Skeletal muscle satellite cell (primary cell): ENCODE results near the gene MAN1A1.

Experiments
- H3K27me3 ChIP-seq: 2 replicates; pipeline ENCODE4 v1.7.0; 2013; ENCODE audit warnings: low read length; ENCODE audit not compliant: control insufficient read depth, insufficient read depth
- H3K36me3 ChIP-seq: 2 replicates; pipeline ENCODE4 v1.7.0; 2013; ENCODE audit warnings: mild to moderate bottlenecking, control low read depth, low read length; ENCODE audit not compliant: insufficient read depth
- H3K4me1 ChIP-seq: 2 replicates; pipeline ENCODE4 v1.7.0; 2013; ENCODE audit warnings: low read length; ENCODE audit not compliant: control insufficient read depth, insufficient read depth
- H3K4me2 ChIP-seq: 2 replicates; pipeline ENCODE4 v1.7.0; 2013; ENCODE audit warnings: mild to moderate bottlenecking, low read length
- H3K4me3 ChIP-seq: 2 replicates; pipeline ENCODE4 v1.7.0; 2013; ENCODE audit warnings: low read length
- H3K9ac ChIP-seq: 2 replicates; pipeline ENCODE4 v1.7.0; 2013; ENCODE audit warnings: mild to moderate bottlenecking, low read depth, low read length, moderate library complexity
- H3K9me3 ChIP-seq: replicated peaks from 2 replicates; pipeline ENCODE4 v1.7.0; 2013; ENCODE audit warnings: mild to moderate bottlenecking, control low read depth, low read length

MAN1A1 gene

GRCh38 chr6:119259027-119259426 lies 90.5 kb downstream of the MAN1A1 start:
- Histone ChIP-seq H3K4me2 (no peak overlapping the region), H3K36me3 (no peaks in the 10 kb centered on the region), H3K9me3 (no peaks in the 10 kb centered on the region), H3K9ac (no peak overlapping the region), H3K4me3 (no peak overlapping the region), H3K4me1 (peaks cover 6% of the 10 kb centered on the region), H3K27me3 (no peaks in the 10 kb centered on the region)

- Histone ChIP-seq H3K4me2 (no peak overlapping the region), H3K9me3 (no peaks in the 10 kb centered on the region), H3K9ac (no peak overlapping the region), H3K4me3 (no peak overlapping the region), H3K27me3 (no peaks in the 10 kb centered on the region), H3K36me3 (no peaks in the 10 kb centered on the region), H3K4me1 (peaks cover 6% of the 10 kb centered on the region)
These were observed 91.8 kb downstream of the MAN1A1 start for GRCh38 chr6:119257726-119258125.

DNA sequence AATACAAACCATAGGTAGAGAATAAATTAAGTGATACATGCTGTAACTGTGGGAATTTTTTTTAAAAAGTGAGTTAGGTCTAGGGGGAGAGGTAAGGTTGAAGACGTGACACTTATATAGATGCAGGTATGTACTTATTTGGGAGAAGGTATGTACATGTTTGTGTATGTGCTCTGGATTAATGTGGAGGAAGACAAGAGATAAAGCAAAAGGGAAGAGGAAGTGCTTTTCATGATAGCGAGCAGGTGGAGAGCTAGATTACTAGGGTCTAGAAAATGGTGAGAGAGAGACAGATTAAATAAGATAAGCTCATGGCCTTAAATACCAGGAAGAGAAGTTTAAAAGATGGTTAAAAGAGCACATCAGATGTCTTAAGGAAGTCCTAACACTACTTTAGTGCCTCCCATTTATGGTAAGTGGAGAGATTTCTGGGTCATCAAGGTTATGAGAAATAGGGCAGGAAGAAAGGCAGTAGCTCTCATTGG lies 92.5 kb downstream of the MAN1A1 start:
- Histone ChIP-seq H3K4me2 (no peak overlapping the region), H3K4me3 (no peak overlapping the region), H3K9ac (no peak overlapping the region), H3K9me3 (no peaks in the 10 kb centered on the region), H3K27me3 (no peaks in the 10 kb centered on the region), H3K36me3 (no peaks in the 10 kb centered on the region), H3K4me1 (peaks cover 6% of the 10 kb centered on the region)

- Histone ChIP-seq H3K9ac (no peak overlapping the region), H3K27me3 (no peaks in the 10 kb centered on the region), H3K9me3 (no peaks in the 10 kb centered on the region), H3K4me1 (peaks cover 1% of the 10 kb centered on the region), H3K36me3 (no peaks in the 10 kb centered on the region), H3K4me3 (no peak overlapping the region), H3K4me2 (no peak overlapping the region)
These were observed 93.2 kb downstream of the MAN1A1 start for GRCh38 chr6:119256392-119256791.

DNA sequence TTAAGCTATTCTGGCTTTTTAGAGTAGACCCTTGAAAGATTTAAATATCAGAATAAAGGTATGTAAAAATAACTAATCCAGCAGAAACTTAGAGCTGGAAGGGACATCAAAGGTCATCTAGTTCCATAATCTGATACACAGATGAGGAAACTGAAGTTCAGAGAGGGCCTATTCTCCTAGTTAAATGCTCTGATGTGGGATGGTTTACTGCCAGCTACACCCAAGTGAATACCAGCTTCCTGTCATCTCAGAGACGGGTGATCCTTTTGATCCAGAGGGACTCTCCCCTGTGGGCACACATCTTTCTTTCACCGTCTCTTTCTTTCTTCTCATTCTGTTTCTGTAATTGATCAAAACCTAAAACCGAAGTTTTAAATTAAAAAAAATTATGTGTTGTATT lies 94.1 kb downstream of the MAN1A1 start:
- no peaks in the 10 kb centered on the region for H3K27me3 ChIP-seq
- no peaks in the 10 kb centered on the region for H3K9me3 ChIP-seq
- H3K36me3 ChIP-seq = no peaks in the 10 kb centered on the region
- H3K9ac ChIP-seq = no peak overlapping the region
- no peak overlapping the region for H3K4me3 ChIP-seq
- no peak overlapping the region for H3K4me2 ChIP-seq
- no peaks in the 10 kb centered on the region for H3K4me1 ChIP-seq

GRCh38 chr6:119250036-119250435 lies 99.5 kb downstream of the MAN1A1 start:
- H3K9ac ChIP-seq = no peak overlapping the region
- no peak overlapping the region for H3K4me2 ChIP-seq
- H3K4me1 ChIP-seq = no peaks in the 10 kb centered on the region
- H3K27me3 ChIP-seq = no peaks in the 10 kb centered on the region
- H3K4me3 ChIP-seq = no peak overlapping the region
- no peaks in the 10 kb centered on the region for H3K9me3 ChIP-seq
- no peaks in the 10 kb centered on the region for H3K36me3 ChIP-seq

GRCh38 chr6:119249319-119249718 lies 100.2 kb downstream of the MAN1A1 start:
- Histone ChIP-seq H3K9me3 (no peaks in the 10 kb centered on the region), H3K4me1 (no peaks in the 10 kb centered on the region), H3K4me3 (no peak overlapping the region), H3K4me2 (no peak overlapping the region), H3K9ac (no peak overlapping the region), H3K27me3 (no peaks in the 10 kb centered on the region), H3K36me3 (no peaks in the 10 kb centered on the region)

DNA sequence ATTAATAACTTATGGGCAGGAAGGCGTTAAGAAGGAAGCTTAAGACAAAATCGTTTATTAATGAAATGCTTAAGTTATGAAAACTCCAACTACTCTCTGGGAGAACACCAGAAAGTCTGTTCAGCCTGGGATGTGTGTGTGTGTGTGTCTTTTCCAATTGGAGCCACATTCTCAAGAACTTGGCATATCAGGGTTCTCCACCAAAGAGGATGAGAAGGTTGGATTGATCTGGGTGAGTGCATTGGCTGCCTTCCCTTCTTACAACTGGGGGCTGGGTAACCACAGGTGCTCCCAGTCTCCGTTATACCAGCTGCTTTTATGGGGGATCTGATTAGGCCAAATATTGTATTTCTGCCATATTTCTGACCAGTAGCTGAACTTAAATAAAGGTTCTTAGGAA lies 102.1 kb downstream of the MAN1A1 start:
- no peaks in the 10 kb centered on the region for H3K9me3 ChIP-seq
- H3K9ac ChIP-seq = no peak overlapping the region
- H3K27me3 ChIP-seq = no peaks in the 10 kb centered on the region
- no peak overlapping the region for H3K4me2 ChIP-seq
- no peaks in the 10 kb centered on the region for H3K36me3 ChIP-seq
- H3K4me3 ChIP-seq = no peak overlapping the region
- no peaks in the 10 kb centered on the region for H3K4me1 ChIP-seq

DNA sequence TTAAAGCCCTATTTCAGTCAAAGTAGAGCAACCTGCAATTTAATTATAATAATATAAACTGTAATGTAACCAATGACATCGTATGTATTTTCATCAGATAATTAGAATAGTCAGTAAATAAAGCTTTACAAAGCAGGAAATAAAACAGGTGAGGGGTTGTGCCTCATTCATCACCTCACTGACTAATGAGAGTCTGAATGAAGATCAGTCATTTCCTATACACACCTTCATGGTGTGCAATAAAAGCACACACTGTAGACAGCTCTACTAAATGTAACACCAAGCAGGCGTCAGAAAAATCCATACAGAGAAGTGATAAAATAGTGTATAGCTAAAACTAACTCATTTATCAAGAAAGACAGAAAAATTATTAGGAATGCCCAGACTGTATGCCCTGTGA lies 105.9 kb downstream of the MAN1A1 start:
- no peak overlapping the region for H3K4me3 ChIP-seq
- H3K36me3 ChIP-seq = no peaks in the 10 kb centered on the region
- H3K4me1 ChIP-seq = no peaks in the 10 kb centered on the region
- no peak overlapping the region for H3K9ac ChIP-seq
- H3K4me2 ChIP-seq = no peak overlapping the region
- no peaks in the 10 kb centered on the region for H3K27me3 ChIP-seq
- no peaks in the 10 kb centered on the region for H3K9me3 ChIP-seq

- Histone ChIP-seq H3K36me3 (no peaks in the 10 kb centered on the region), H3K4me3 (no peak overlapping the region), H3K27me3 (no peaks in the 10 kb centered on the region), H3K4me1 (no peaks in the 10 kb centered on the region), H3K9ac (no peak overlapping the region), H3K9me3 (no peaks in the 10 kb centered on the region), H3K4me2 (no peak overlapping the region)
These were observed 106.5 kb downstream of the MAN1A1 start for GRCh38 chr6:119243037-119243436.

- no peaks in the 10 kb centered on the region for H3K4me1 ChIP-seq
- H3K4me2 ChIP-seq = no peak overlapping the region
- no peak overlapping the region for H3K9ac ChIP-seq
- H3K4me3 ChIP-seq = no peak overlapping the region
- H3K9me3 ChIP-seq = no peaks in the 10 kb centered on the region
- H3K27me3 ChIP-seq = no peaks in the 10 kb centered on the region
- H3K36me3 ChIP-seq = no peaks in the 10 kb centered on the region
These were observed 107.8 kb downstream of the MAN1A1 start for GRCh38 chr6:119241540-119242309.

- Histone ChIP-seq H3K4me2 (no peak overlapping the region), H3K9ac (no peak overlapping the region), H3K4me3 (no peak overlapping the region), H3K4me1 (no peaks in the 10 kb centered on the region), H3K27me3 (no peaks in the 10 kb centered on the region), H3K36me3 (no peaks in the 10 kb centered on the region), H3K9me3 (no peaks in the 10 kb centered on the region)
These were observed 108.5 kb downstream of the MAN1A1 start for GRCh38 chr6:119241111-119241465.
